ENCODE data around the gene REPS1.

GRCh38 chr6:138909975-138910374, 78.1 kb downstream of the REPS1 start:
- TF ChIP-seq CTCF (IDR thresholded peaks at IDR 0.05) (no peak), POLR2A (IDR thresholded peaks at IDR 0.05) (no peak)
